Sigmoid colon (tissue), 7 donors: ENCODE data around the gene KLHL29. TPM values are rescaled to one million over a fixed set of nuclear protein-coding genes. Genes with fewer than 3 reads are reported as not detected.

Experiments used
- DNase-seq: peaks from one replicate; pipeline ENCODE4 v3.0.0-alpha.2; 2019
- H3K27ac ChIP-seq, 4 donors: fragments of 200-600 bp; sonication (generic); one replicate each; pipeline ENCODE4 v1.5.1; 2016 to 2019; ENCODE audit warnings: mild to moderate bottlenecking in 1 of 4
- H3K27me3 ChIP-seq, 3 donors: fragments of 200-600 bp; sonication (generic); one replicate each; pipeline ENCODE4 v1.5.1; 2019; ENCODE audit warnings: mild to moderate bottlenecking in 1 of 3
- H3K36me3 ChIP-seq, 4 donors: fragments of 200-600 bp; sonication (generic); one replicate each; pipeline ENCODE4 v1.5.1; 2016 to 2019
- H3K4me1 ChIP-seq, 4 donors: fragments of 200-600 bp; sonication (generic); one replicate each; pipeline ENCODE4 v1.5.1; 2017 to 2019
- H3K4me3 ChIP-seq, 4 donors: fragments of 200-600 bp; sonication (generic); one replicate each; pipeline ENCODE4 v1.5.1; 2017 to 2019; ENCODE audit warnings: mild to moderate bottlenecking in 2 of 4, moderate library complexity in 1 of 4
- H3K9me3 ChIP-seq, 4 donors: fragments of 200-600 bp in 3 of 4; sonication (generic) in 3 of 4; one replicate each; pipeline versions ENCODE4 v1.5.1 to v1.6.1; 2013 to 2019
- EP300 ChIP-seq, 4 donors: sonication (generic); formaldehyde crosslinking; IDR thresholded peaks; one replicate each; pipeline ENCODE4 v1.6.1; 2017; ENCODE audit warnings: antibody characterized with exemption in 4 of 4
- POLR2A ChIP-seq, 2 donors: fragments of 450-650 bp; IDR thresholded peaks; one replicate each; pipeline ENCODE4 v1.6.1; 2016; ENCODE audit warnings: antibody characterized with exemption in 2 of 2, mild to moderate bottlenecking in 2 of 2, moderate library complexity in 2 of 2
- POLR2AphosphoS5 ChIP-seq, 4 donors: sonication (generic); formaldehyde crosslinking; IDR thresholded peaks; one replicate each; pipeline ENCODE4 v1.6.1; 2017; ENCODE audit warnings: antibody characterized with exemption in 4 of 4
- WGBS, 2 donors: extraction: QIAGEN DNeasy Blood & Tissue Kit; methylation state at CpG; one replicate each; pipeline ENCODE4 v1.1.7; 2013; 5-methylcytosine and 5-hydroxymethylcytosine counted together
- intact Hi-C: fragments of 100-400 bp; cut with DNase I; formaldehyde crosslinking; loops from one replicate; pipeline ENCODE4 v1.15.1; 2023
- polyA plus RNA-seq, 3 donors: library from polyadenylated mRNA; stranded (reverse); fragments of 200-250 nt; gene quantifications; one replicate each; pipeline ENCODE4 v1.2.3, GENCODE V29; 2013
- total RNA-seq, 4 donors: library from RNA; depleted of rRNA; stranded (reverse); fragments of >200 nt; gene quantifications; one replicate each; pipeline ENCODE4 v1.1.0, GENCODE V29; 2016
- TF ChIP-seq, protein P1 (sequence below), 4 experiments: fragments of 450-650 bp in 3 of 4; fragments of 200-600 bp in 1 of 4; IDR thresholded peaks; one replicate each; pipeline ENCODE4 v1.5.1; 2016 to 2019; ENCODE audit warnings: antibody characterized with exemption in 4 of 4, mild to moderate bottlenecking in 3 of 4, moderate library complexity in 2 of 4
- donor health status: healthy with polysubstance abuse.
- donor health status: Bipolar disorder and iron deficiency.
- donor health status: healthy.

The KLHL29 gene
- total and polyA plus RNA-seq, 7 donors, result 0.46 to 25.5 (median 6.3) TPM

DNA sequence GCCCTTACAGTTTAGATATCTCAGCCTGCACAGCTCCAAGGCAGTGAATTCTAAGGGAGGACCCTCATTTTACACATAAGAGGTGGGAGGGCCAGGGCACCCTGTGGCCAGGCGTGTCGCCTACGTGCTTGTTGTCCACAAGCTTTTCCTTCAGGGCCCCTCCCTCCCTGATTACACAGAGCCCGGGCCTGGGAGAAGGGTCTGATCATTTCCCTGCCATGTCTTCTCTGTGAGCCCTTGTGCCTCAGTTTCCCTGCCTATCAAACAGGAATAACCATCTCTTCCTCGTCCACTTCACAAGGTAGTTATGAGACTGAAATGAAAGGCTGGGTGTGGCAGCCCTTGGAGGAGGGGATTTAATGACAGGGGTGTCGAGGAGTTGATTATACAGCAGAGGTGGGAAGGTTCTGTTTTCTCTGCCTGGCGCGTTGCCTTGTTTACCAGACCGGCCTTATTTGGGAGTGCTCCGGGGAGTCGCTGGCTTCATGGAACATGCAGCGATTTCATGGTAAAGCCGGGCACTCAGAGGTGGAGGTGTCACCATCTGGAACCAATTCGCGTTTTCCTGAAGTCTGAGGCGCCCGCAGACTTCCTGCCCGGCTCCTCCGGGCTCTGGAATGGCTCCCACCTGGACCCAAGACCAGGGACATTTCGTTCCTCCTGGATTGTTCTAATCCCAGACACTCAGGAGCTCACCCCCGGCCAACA is 208.9 kb downstream of the KLHL29 start:
- Histone ChIP-seq H3K9me3 (no peaks in the 10 kb centered on the region), H3K36me3 (no peaks in the 10 kb centered on the region), H3K27me3 (no peaks in the 10 kb centered on the region), H3K4me1 (peaks cover 0 to 94% (median 76%) of the 10 kb centered on the region in 4 donors), H3K4me3 (peak overlapping the region in 1 of 4 donors; percentile 9), H3K27ac (peak overlapping the region; percentile 76 to 90 (median 88))
- 17 to 58% methylated on average over 21 of the region's 21 CpGs for WGBS, 2 donors
- intact Hi-C loops, result loop anchor here (2.0 kb wide), 1 partner anchor 71 kb away; no protein-coding TSS in a partner anchor
- TF ChIP-seq POLR2A (IDR thresholded peaks at IDR 0.05) (no peak), EP300 (IDR thresholded peaks at IDR 0.05) (peak in 1 of 4 donors; percentile 72), POLR2AphosphoS5 (IDR thresholded peaks at IDR 0.05) (peak in 2 of 4 donors; percentile 29 to 53)
- TF ChIP-seq, protein P1, sequence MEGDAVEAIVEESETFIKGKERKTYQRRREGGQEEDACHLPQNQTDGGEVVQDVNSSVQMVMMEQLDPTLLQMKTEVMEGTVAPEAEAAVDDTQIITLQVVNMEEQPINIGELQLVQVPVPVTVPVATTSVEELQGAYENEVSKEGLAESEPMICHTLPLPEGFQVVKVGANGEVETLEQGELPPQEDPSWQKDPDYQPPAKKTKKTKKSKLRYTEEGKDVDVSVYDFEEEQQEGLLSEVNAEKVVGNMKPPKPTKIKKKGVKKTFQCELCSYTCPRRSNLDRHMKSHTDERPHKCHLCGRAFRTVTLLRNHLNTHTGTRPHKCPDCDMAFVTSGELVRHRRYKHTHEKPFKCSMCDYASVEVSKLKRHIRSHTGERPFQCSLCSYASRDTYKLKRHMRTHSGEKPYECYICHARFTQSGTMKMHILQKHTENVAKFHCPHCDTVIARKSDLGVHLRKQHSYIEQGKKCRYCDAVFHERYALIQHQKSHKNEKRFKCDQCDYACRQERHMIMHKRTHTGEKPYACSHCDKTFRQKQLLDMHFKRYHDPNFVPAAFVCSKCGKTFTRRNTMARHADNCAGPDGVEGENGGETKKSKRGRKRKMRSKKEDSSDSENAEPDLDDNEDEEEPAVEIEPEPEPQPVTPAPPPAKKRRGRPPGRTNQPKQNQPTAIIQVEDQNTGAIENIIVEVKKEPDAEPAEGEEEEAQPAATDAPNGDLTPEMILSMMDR (IDR thresholded peaks at IDR 0.05), result no peak
- DNase-seq, result peak; percentile 88

DNA sequence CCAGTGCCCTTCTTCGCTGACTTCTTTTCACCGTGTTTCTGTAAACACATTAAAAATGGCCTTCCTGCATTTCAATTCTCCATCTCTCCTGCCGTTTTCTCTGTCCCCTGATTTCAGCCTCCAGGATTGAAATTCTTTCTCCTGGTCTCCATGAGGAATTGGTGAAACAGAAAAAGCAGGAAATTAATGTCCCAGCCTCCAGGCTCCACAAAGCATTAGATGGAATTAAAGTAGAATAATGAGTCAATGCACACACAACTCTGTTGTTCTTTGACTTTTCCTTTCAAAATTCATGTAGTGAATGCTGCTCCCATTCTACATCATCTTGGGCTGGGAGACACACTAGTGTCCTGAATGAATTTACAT is 209.5 kb downstream of the KLHL29 start:
- DNase-seq, result no peak
- Histone ChIP-seq H3K4me1 (peaks cover 0 to 92% (median 71%) of the 10 kb centered on the region in 4 donors), H3K27ac (peak overlapping the region; percentile 76 to 90 (median 88)), H3K9me3 (no peaks in the 10 kb centered on the region), H3K4me3 (peak overlapping the region in 1 of 4 donors; percentile 9), H3K36me3 (no peaks in the 10 kb centered on the region), H3K27me3 (no peaks in the 10 kb centered on the region)
- TF ChIP-seq POLR2A (IDR thresholded peaks at IDR 0.05) (no peak), POLR2AphosphoS5 (IDR thresholded peaks at IDR 0.05) (no peak), EP300 (IDR thresholded peaks at IDR 0.05) (no peak)
- TF ChIP-seq, protein P1 (IDR thresholded peaks at IDR 0.05), result no peak
- 20 to 45% methylated on average over 3 of the region's 3 CpGs for WGBS, 2 donors
- intact Hi-C loops, result loop anchor here (2.0 kb wide), 1 partner anchor 72 kb away; no protein-coding TSS in a partner anchor

DNA sequence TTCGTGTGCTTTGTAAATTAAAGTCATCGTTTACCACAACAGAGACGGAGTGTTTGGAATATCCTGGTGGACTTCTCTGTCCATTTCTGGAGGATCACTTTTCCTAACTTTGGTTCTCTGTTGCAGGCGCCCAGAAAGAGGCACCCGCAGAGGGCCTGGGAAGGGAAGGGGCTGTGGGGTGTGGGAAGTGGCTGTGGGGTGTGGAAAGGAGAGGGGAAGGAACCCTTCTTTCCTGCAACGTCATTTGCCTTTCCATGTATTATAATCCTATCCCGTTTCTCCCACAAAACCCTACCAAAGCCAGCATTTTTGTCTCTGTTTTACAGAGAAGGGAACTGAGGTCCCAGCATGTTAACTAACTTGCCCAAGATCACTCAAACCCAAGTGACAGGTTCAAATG is 210.0 kb downstream of the KLHL29 start:
- 85 to 91% methylated on average over 7 of the region's 7 CpGs for WGBS, 2 donors
- intact Hi-C loops, result loop anchor here (2.0 kb wide), 1 partner anchor 72 kb away; no protein-coding TSS in a partner anchor
- no peak for TF ChIP-seq EP300 (IDR thresholded peaks at IDR 0.05)
- no peak for TF ChIP-seq POLR2AphosphoS5 (IDR thresholded peaks at IDR 0.05)
- TF ChIP-seq, protein P1 (IDR thresholded peaks at IDR 0.05), result no peak
- no peak for TF ChIP-seq POLR2A (IDR thresholded peaks at IDR 0.05)
- Histone ChIP-seq H3K27ac (peak overlapping the region; percentile 76 to 90 (median 88)), H3K9me3 (no peaks in the 10 kb centered on the region), H3K36me3 (no peaks in the 10 kb centered on the region), H3K27me3 (no peaks in the 10 kb centered on the region), H3K4me1 (peaks cover 0 to 92% (median 67%) of the 10 kb centered on the region in 4 donors), H3K4me3 (no peak overlapping the region)
- no peak for DNase-seq

DNA sequence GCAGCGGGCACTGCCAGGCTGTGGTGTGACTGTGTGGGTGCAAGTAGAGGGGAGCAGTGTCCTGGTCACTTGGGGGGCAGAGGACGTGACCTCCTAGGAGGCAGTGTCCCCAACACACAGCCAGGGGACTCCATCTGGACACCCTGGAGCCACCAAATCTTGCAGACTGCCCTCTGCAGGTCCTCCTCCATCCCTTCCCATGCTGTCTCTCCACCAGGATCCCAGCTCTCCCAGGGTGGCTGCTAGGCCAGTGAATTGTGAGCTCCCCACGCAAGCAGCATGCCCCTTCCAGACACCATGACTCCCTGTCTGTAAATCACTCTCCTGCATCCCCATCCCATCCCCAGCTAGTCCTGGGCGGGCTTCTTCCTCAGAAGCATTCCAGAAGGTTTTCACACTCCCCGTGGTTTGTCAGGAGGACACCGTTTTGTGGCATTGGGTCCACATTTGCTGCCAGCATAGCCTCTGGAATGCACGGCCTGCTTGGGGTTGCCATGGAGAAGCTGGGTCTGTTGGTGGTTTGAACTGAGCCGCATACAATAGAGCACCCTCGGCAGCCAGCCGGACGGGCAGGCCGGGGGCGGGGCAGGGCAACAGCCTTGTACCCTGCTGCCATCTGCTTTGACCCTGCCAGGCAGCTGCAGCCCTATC is 210.7 kb downstream of the KLHL29 start:
- WGBS, 2 donors, result 48 to 63% methylated on average over 13 of the region's 13 CpGs
- peak in 1 of 4 donors; percentile 31 for TF ChIP-seq POLR2AphosphoS5 (IDR thresholded peaks at IDR 0.05)
- TF ChIP-seq EP300 (IDR thresholded peaks at IDR 0.05), result no peak
- TF ChIP-seq POLR2A (IDR thresholded peaks at IDR 0.05), result no peak
- TF ChIP-seq, protein P1 (IDR thresholded peaks at IDR 0.05), result no peak
- intact Hi-C loops, result loop anchor here (2.0 kb wide), 1 partner anchor 73 kb away; no protein-coding TSS in a partner anchor
- Histone ChIP-seq H3K9me3 (no peaks in the 10 kb centered on the region), H3K4me1 (peaks cover 0 to 92% (median 67%) of the 10 kb centered on the region in 4 donors), H3K36me3 (no peaks in the 10 kb centered on the region), H3K27ac (peak overlapping the region; percentile 76 to 90 (median 88)), H3K4me3 (no peak overlapping the region), H3K27me3 (no peaks in the 10 kb centered on the region)
- DNase-seq, result peak; percentile 85
